Bronchial epithelial cell (primary cell): Measurements from ENCODE around the gene CXADR. TPM values are rescaled to one million over a fixed set of nuclear protein-coding genes. Genes with fewer than 3 reads are reported as not detected.
"Not testable (repeated sequence)": the region's sequence is repeated elsewhere in the genome, so short reads cannot be mapped to it uniquely, and the experiment has no call there.

ENCODE experiments used
- DNase-seq: peaks from one replicate; pipeline ENCODE4 v3.0.0-alpha.2; 2010; ENCODE audit warnings: low read depth
- FAIRE-seq: peaks from 2 replicates; lab custom pipeline; 2011; peaks lifted over from hg19 to GRCh38; lab: Jason Lieb, UNC
- H3K27me3 ChIP-seq: 2 replicates; pipeline ENCODE4 v1.5.1; 2011; ENCODE audit warnings: low read length; ENCODE audit not compliant: control insufficient read depth, insufficient read depth
- H3K36me3 ChIP-seq: 2 replicates; pipeline ENCODE4 v1.5.1; 2011; ENCODE audit warnings: low read length; ENCODE audit not compliant: control insufficient read depth, insufficient read depth
- H3K4me3 ChIP-seq: 2 replicates; pipeline ENCODE4 v1.5.1; 2011; ENCODE audit warnings: mild to moderate bottlenecking, low read depth, low read length, control low read depth
- total RNA-seq: library from RNA; depleted of rRNA; stranded (reverse); fragments of >200 nt; gene quantifications from 2 replicates; pipeline ENCODE4 v1.2.1, GENCODE V29; 2014
- TF ChIP-seq, protein P1 (sequence below): IDR thresholded peaks from 2 replicates; pipeline ENCODE4 v1.5.1; 2011; ENCODE audit warnings: mild to moderate bottlenecking, moderate library complexity, low read length, control low read depth, inconsistent platforms; ENCODE audit not compliant: insufficient read depth, severe bottlenecking

Gene CXADR
- total RNA-seq, 1 donor from 2014 or later: 27.9 TPM

DNA sequence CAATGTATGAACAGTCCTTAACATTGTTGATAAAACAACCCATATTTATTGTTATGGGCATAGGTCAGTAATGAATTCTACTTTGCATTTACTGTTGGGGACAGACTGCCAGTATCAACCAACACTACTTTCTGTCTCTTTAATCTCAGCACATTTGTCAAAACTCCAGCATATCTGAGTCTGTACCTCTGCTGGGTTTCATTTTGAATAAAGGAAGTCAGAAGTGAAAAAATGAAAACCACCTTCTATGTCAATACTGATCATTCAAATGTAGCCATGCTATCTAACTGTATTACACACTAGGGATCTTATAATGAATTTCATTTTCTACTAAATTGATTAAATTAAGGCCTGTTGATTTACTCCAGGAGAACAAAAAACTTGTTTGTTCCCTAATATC, 24.2 kb upstream of the CXADR start:
- no peak for FAIRE-seq

DNA sequence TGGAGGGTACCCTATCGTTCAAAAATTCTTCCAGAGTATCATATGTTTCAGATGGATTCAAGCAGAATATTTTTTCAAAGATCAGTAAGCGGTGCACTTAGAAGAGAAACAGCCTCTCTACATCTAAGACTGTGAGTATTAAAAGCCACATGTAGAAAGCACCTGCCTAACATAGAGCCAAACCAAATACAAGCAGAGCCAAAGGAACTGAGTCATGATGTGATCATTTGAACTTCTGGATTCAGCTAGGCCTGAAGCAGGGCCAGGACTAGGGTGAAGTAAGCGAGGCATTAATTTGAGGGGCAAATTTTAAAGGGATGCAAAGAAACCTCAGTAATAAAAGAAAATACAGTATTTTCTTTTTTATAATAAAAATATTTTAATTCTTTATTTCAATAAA, 23.3 kb upstream of the CXADR start:
- not testable (repeated sequence) for H3K4me3 ChIP-seq, H3K36me3 ChIP-seq, FAIRE-seq, H3K27me3 ChIP-seq
- DNase-seq: peak; percentile 64

More for the DNA sequence above, 24.2 kb upstream of the CXADR start:
- Histone ChIP-seq H3K4me3 (no peak overlapping the region), H3K27me3 (peaks cover 6% of the 10 kb centered on the region), H3K36me3 (no peaks in the 10 kb centered on the region)
- TF ChIP-seq, protein P1, sequence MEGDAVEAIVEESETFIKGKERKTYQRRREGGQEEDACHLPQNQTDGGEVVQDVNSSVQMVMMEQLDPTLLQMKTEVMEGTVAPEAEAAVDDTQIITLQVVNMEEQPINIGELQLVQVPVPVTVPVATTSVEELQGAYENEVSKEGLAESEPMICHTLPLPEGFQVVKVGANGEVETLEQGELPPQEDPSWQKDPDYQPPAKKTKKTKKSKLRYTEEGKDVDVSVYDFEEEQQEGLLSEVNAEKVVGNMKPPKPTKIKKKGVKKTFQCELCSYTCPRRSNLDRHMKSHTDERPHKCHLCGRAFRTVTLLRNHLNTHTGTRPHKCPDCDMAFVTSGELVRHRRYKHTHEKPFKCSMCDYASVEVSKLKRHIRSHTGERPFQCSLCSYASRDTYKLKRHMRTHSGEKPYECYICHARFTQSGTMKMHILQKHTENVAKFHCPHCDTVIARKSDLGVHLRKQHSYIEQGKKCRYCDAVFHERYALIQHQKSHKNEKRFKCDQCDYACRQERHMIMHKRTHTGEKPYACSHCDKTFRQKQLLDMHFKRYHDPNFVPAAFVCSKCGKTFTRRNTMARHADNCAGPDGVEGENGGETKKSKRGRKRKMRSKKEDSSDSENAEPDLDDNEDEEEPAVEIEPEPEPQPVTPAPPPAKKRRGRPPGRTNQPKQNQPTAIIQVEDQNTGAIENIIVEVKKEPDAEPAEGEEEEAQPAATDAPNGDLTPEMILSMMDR: no peak
- no peak for DNase-seq

DNA sequence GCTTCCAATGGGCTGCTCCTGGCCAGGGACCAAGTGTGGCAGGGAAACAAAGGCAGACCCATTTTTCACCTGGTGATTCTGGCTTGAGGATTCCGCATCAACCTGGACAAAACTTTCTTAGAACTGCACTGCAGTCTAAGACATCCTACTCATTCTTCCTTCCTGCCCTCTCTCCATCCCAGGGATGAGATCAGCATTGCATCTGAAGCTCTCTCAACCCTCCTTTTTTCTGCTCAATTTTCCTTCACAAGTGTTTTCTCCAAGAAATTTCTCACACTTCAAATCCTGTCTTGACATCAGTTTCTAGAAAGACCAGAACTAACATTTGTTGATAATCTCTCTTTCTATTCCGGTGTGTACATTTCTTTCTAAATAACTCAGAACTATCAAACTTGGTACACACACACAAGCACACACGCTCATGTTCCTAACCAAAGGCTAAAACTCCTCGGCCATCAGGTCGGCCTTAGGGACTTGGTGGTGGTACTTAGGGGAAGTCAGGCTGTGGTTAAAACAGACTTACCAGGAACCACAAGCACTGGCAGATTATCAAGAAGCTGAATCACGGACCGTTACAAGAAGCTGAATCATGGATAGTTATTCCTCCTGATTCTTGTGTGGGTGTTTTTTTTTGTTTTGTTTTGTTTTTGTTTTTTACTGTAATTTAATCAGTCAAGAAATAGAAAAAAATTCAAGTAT, 21.0 kb upstream of the CXADR start:
- Histone ChIP-seq H3K36me3 (no peaks in the 10 kb centered on the region), H3K27me3 (peaks cover 17% of the 10 kb centered on the region), H3K4me3 (no peak overlapping the region)
- TF ChIP-seq, protein P1: no peak
- DNase-seq (peak; percentile 98), FAIRE-seq (no peak)

DNA sequence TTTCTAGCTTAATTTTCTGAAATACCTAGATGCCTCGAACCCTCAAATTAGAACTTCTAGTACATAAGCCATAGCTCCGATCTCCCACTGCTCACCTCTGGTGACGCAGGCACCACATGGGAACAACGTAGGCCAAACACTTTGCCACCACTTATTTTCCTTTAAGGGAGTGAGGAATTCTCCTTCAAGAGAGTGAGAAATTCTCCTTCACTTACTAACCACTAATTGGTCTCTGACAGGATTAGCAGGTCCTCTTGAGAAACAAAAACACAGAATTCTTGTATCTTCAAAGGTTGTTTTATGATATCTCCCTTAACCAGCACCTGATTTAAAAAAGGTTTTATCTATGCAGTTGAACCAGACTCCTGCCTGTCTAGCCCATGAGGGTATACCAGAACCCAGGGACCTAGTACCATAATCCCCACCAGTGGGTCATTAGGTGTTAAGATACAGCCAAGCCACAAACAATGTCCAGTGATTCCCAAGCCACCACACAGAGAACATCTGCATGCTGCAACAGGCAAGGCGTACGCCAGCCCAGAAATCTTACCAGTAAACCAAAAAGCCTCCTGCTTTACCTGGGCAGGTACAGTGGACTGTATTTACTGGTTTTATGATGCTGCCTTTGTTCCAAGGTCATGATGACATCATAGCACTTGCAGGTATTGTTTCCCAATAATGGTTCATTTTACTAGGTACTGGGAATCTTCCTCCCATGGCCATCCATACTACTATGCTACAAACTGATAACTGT, 20.3 kb upstream of the CXADR start:
- H3K27me3 ChIP-seq: peaks cover 20% of the 10 kb centered on the region
- TF ChIP-seq, protein P1: no peak
- FAIRE-seq (no peak), DNase-seq (peak; percentile 83)
- no peak overlapping the region for H3K4me3 ChIP-seq
- H3K36me3 ChIP-seq: no peaks in the 10 kb centered on the region

DNA sequence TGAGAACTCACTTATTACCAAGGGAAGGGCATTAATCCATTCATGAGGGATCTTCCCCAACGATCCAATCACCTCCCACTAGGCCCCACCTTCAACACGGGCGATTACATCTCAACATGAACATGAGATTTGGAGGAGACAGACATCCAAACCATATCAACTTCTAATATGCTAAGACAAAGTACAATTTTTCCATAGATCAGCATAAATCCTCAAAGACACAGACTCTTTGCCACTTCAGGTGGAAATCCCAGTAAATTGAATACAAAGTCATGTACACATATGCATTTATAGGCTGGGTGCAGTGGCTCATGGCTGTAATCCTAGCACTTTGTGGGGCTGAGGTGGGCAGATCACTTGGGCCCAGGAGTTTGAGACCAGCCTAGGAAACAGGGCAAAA, 18.8 kb upstream of the CXADR start:
- TF ChIP-seq, protein P1: no peak
- Histone ChIP-seq H3K36me3 (no peaks in the 10 kb centered on the region), H3K27me3 (peaks cover 20% of the 10 kb centered on the region), H3K4me3 (no peak overlapping the region)
- FAIRE-seq (no peak), DNase-seq (no peak)

DNA sequence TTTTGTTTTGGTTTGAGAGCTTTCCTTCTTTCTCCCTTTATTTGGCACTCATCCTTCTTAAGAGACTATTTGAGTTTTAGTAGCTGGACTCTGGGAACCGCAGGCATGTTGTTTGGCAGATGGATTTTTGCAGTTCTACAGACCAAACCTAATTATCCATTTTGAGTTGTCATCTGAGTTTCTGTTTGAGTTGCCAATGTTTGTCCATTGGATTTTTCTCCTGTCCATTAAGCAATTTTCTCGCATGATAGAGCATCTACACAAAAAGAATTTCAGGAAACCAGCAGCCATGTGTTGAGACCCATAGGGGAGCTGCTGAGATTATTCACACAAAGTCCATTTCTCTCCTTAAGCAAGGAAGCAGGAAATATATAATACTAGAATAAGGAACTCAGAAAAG, 17.2 kb upstream of the CXADR start:
- TF ChIP-seq, protein P1: no peak
- Histone ChIP-seq H3K27me3 (peaks cover 22% of the 10 kb centered on the region), H3K36me3 (no peaks in the 10 kb centered on the region), H3K4me3 (no peak overlapping the region)
- FAIRE-seq (no peak), DNase-seq (no peak)
